ENCODE data around the gene NSMF. TPM values are rescaled to one million over a fixed set of nuclear protein-coding genes. Genes with fewer than 3 reads are reported as not detected.

NSMF gene
- polyA plus RNA-seq, 1 donor: 33.4 TPM

- peak; percentile 77 to 89 for DNase-seq
- H3K4me3 ChIP-seq (ENCODE audit: low read length): peak overlapping the region; percentile 46
- H3K27ac ChIP-seq (ENCODE audit: low read length): peak overlapping the region; percentile 74
- no CpG with 5 or more reads among the region's 63 CpGs for WGBS (ENCODE audit: insufficient coverage, low lambda C conversion rate)
- H3K4me1 ChIP-seq (ENCODE audit: control insufficient read depth, insufficient read depth, low read length): peaks cover 29% of the 10 kb centered on the region
- H3K36me3 ChIP-seq (ENCODE audit: control insufficient read depth, insufficient read depth, low read length): no peaks in the 10 kb centered on the region
- H3K27me3 ChIP-seq (ENCODE audit: control insufficient read depth, insufficient read depth, low read length): no peaks in the 10 kb centered on the region
- peaks cover 3% of the 10 kb centered on the region for H3K9me3 ChIP-seq (ENCODE audit: control insufficient read depth, low read depth, low read length)
These were observed 52.1 kb downstream of the NSMF start for GRCh38 chr9:137406876-137407589.

GRCh38 chr9:137406085-137406760, 52.9 kb downstream of the NSMF start:
- Histone ChIP-seq H3K27ac (ENCODE audit: low read length) (peak overlapping the region; percentile 65), H3K27me3 (ENCODE audit: control insufficient read depth, insufficient read depth, low read length) (no peaks in the 10 kb centered on the region), H3K4me1 (ENCODE audit: control insufficient read depth, insufficient read depth, low read length) (peaks cover 29% of the 10 kb centered on the region), H3K36me3 (ENCODE audit: control insufficient read depth, insufficient read depth, low read length) (no peaks in the 10 kb centered on the region), H3K4me3 (ENCODE audit: low read length) (peak overlapping the region; percentile 46), H3K9me3 (ENCODE audit: control insufficient read depth, low read depth, low read length) (peaks cover 3% of the 10 kb centered on the region)
- peak; percentile 73 to 90 for DNase-seq
- WGBS (ENCODE audit: insufficient coverage, low lambda C conversion rate): 92% methylated on average over 2 of the region's 20 CpGs

- Histone ChIP-seq H3K4me3 (ENCODE audit: low read length) (peak overlapping the region; percentile 11), H3K27me3 (ENCODE audit: control insufficient read depth, insufficient read depth, low read length) (no peaks in the 10 kb centered on the region), H3K27ac (ENCODE audit: low read length) (peak overlapping the region; percentile 65), H3K9me3 (ENCODE audit: control insufficient read depth, low read depth, low read length) (peaks cover 3% of the 10 kb centered on the region), H3K36me3 (ENCODE audit: control insufficient read depth, insufficient read depth, low read length) (no peaks in the 10 kb centered on the region), H3K4me1 (ENCODE audit: control insufficient read depth, insufficient read depth, low read length) (peaks cover 33% of the 10 kb centered on the region)
- no peak for DNase-seq
- WGBS (ENCODE audit: insufficient coverage, low lambda C conversion rate): 100% methylated on average over 1 of the region's 11 CpGs
These were observed 53.5 kb downstream of the NSMF start for GRCh38 chr9:137405677-137406081.

- Histone ChIP-seq H3K9me3 (ENCODE audit: control insufficient read depth, low read depth, low read length) (peaks cover 3% of the 10 kb centered on the region), H3K4me1 (ENCODE audit: control insufficient read depth, insufficient read depth, low read length) (peaks cover 34% of the 10 kb centered on the region), H3K27ac (ENCODE audit: low read length) (peak overlapping the region; percentile 65), H3K27me3 (ENCODE audit: control insufficient read depth, insufficient read depth, low read length) (no peaks in the 10 kb centered on the region), H3K36me3 (ENCODE audit: control insufficient read depth, insufficient read depth, low read length) (no peaks in the 10 kb centered on the region), H3K4me3 (ENCODE audit: low read length) (peak overlapping the region; percentile 11)
- DNase-seq: no peak
- no CpG with 5 or more reads among the region's 24 CpGs for WGBS (ENCODE audit: insufficient coverage, low lambda C conversion rate)
These were observed 54.1 kb downstream of the NSMF start for GRCh38 chr9:137404961-137405567.

DNA sequence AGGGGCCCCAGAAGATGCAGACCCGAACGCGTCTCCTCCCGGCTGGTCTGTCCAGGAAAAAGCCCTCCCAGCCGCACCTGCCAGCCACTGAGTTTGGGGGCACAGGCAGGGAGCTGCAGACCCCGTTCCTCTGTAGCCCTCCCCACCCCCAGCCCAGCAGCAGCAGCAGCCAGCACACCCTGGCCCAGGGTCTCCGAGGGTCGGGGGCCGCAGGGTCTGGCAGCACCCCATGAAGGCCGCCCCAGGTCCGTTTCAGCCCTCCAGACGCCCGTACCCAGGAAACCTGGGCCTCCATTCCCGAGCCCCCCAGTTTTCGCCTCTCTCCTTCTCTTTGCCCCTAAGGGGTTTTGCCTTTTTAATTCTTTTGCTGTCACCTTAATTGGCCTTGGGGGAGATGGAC, 55.9 kb downstream of the NSMF start:
- no peak for DNase-seq
- H3K27ac ChIP-seq (ENCODE audit: low read length): no peak overlapping the region
- WGBS (ENCODE audit: insufficient coverage, low lambda C conversion rate): 100% methylated on average over 1 of the region's 15 CpGs
- peaks cover 49% of the 10 kb centered on the region for H3K4me1 ChIP-seq (ENCODE audit: control insufficient read depth, insufficient read depth, low read length)
- peaks cover 3% of the 10 kb centered on the region for H3K36me3 ChIP-seq (ENCODE audit: control insufficient read depth, insufficient read depth, low read length)
- no peaks in the 10 kb centered on the region for H3K27me3 ChIP-seq (ENCODE audit: control insufficient read depth, insufficient read depth, low read length)
- peaks cover 7% of the 10 kb centered on the region for H3K9me3 ChIP-seq (ENCODE audit: control insufficient read depth, low read depth, low read length)
- H3K4me3 ChIP-seq (ENCODE audit: low read length): no peak overlapping the region

DNA sequence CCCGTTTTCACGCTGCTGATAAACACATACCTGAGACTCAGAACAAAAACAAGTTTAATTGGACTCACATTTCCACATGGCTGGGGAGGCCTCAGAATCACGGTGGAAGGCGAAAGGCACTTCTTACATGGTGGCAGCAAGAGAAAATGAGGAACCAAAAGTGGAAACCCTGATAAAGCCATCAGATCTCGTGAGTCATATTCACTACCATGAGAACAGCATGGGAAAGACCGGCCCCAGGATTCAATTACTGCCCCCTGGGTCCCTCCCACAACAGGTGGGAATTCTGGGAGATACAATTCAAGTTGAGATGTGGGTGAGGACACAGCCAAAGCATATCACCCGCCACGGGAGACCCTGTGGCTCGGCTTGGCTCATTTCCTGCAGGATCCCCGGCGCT, 56.4 kb downstream of the NSMF start:
- no peak overlapping the region for H3K4me3 ChIP-seq (ENCODE audit: low read length)
- no peaks in the 10 kb centered on the region for H3K27me3 ChIP-seq (ENCODE audit: control insufficient read depth, insufficient read depth, low read length)
- H3K36me3 ChIP-seq (ENCODE audit: control insufficient read depth, insufficient read depth, low read length): peaks cover 3% of the 10 kb centered on the region
- WGBS (ENCODE audit: insufficient coverage, low lambda C conversion rate): no CpG with 5 or more reads among the region's 11 CpGs
- H3K27ac ChIP-seq (ENCODE audit: low read length): no peak overlapping the region
- DNase-seq: no peak
- peaks cover 10% of the 10 kb centered on the region for H3K9me3 ChIP-seq (ENCODE audit: control insufficient read depth, low read depth, low read length)
- peaks cover 49% of the 10 kb centered on the region for H3K4me1 ChIP-seq (ENCODE audit: control insufficient read depth, insufficient read depth, low read length)

GRCh38 chr9:137398561-137399468, 60.3 kb downstream of the NSMF start:
- Histone ChIP-seq H3K27ac (ENCODE audit: low read length) (peak overlapping the region; percentile 80), H3K27me3 (ENCODE audit: control insufficient read depth, insufficient read depth, low read length) (no peaks in the 10 kb centered on the region), H3K4me3 (ENCODE audit: low read length) (no peak overlapping the region), H3K9me3 (ENCODE audit: control insufficient read depth, low read depth, low read length) (peaks cover 18% of the 10 kb centered on the region), H3K4me1 (ENCODE audit: control insufficient read depth, insufficient read depth, low read length) (peaks cover 27% of the 10 kb centered on the region), H3K36me3 (ENCODE audit: control insufficient read depth, insufficient read depth, low read length) (peaks cover 7% of the 10 kb centered on the region)
- no peak for DNase-seq
- no CpG with 5 or more reads among the region's 60 CpGs for WGBS (ENCODE audit: insufficient coverage, low lambda C conversion rate)

DNA sequence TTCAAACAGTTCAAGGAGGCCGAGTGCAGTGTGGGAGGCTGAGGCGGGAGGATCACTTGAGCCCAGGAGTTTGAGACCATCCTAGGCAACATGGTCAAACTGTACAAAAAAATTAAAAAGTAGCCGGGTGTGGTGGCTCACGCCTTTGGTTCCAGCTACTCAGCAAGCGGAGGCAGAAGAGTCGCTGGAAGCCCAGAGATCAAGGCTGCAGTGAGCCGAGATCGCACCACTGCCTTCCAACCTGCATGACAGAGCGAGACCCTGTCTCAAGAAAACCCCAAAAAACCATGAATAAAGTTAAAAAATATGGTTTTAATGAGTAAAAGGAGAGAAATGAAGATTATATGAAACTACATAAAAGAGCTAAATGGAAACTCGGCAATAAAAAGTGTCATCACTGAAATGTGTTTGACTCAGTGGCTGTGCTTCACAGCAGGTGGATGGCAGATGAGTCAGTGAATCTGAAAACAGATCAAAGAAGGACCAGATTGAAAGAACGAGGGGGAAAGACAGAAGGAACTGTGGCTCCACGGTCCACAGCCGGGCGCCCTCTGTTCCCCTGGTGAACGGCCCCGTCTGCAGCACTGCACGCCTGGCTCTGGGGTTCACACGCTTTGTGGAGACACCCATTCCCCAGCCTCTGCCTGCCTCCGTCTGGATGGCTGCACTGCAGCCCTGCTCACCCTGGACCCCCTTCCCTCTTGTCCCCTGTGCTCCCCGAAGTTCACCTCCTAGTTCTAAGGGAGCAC, 61.3 kb downstream of the NSMF start:
- peaks cover 19% of the 10 kb centered on the region for H3K9me3 ChIP-seq (ENCODE audit: control insufficient read depth, low read depth, low read length)
- H3K27ac ChIP-seq (ENCODE audit: low read length): no peak overlapping the region
- H3K36me3 ChIP-seq (ENCODE audit: control insufficient read depth, insufficient read depth, low read length): peaks cover 12% of the 10 kb centered on the region
- no peak overlapping the region for H3K4me3 ChIP-seq (ENCODE audit: low read length)
- no peak for DNase-seq
- 94% methylated on average over 5 of the region's 20 CpGs for WGBS (ENCODE audit: insufficient coverage, low lambda C conversion rate)
- peaks cover 23% of the 10 kb centered on the region for H3K4me1 ChIP-seq (ENCODE audit: control insufficient read depth, insufficient read depth, low read length)
- no peaks in the 10 kb centered on the region for H3K27me3 ChIP-seq (ENCODE audit: control insufficient read depth, insufficient read depth, low read length)

Data from large intestine (tissue), 3 donors.